Fibroblast of the aortic adventitia (primary cell): Measurements from ENCODE around the gene PIK3C2G. TPM values are rescaled to one million over a fixed set of nuclear protein-coding genes. Genes with fewer than 3 reads are reported as not detected.

Source experiments
- DNase-seq: peaks from one replicate; pipeline ENCODE4 v3.0.0-alpha.2; 2010; ENCODE audit warnings: low read depth
- H3K4me3 ChIP-seq: 2 replicates; pipeline ENCODE4 v1.5.1; 2011; ENCODE audit warnings: low read depth, mild to moderate bottlenecking, control low read depth, low read length, moderate library complexity
- CTCF ChIP-seq: IDR thresholded peaks from 2 replicates; pipeline ENCODE4 v1.5.1; 2011; ENCODE audit warnings: mild to moderate bottlenecking, low read length, control low read depth, inconsistent platforms; ENCODE audit not compliant: insufficient read depth
- total RNA-seq: library from RNA; depleted of rRNA; stranded (reverse); fragments of >200 nt; gene quantifications from 2 replicates; pipeline ENCODE4 v1.2.3, GENCODE V29; 2012; ENCODE audit warnings: low replicate concordance

The PIK3C2G gene
- total RNA-seq, 1 donor = 0.09 TPM

- no peak for TF ChIP-seq CTCF
- no peak overlapping the region for H3K4me3 ChIP-seq
- no peak for DNase-seq
These were observed 2.4 kb upstream of the PIK3C2G start for GRCh38 chr12:18258929-18259328.

GRCh38 chr12:18259906-18260682 is 1.2 kb upstream of the PIK3C2G start:
- DNase-seq = no peak
- TF ChIP-seq CTCF = no peak
- no peak overlapping the region for H3K4me3 ChIP-seq

- no peak overlapping the region for H3K4me3 ChIP-seq
- DNase-seq = no peak
- no peak for TF ChIP-seq CTCF
These were observed 588 bp downstream of the PIK3C2G start for GRCh38 chr12:18261906-18262305.

- DNase-seq = no peak
- H3K4me3 ChIP-seq = no peak overlapping the region
- TF ChIP-seq CTCF = no peak
These were observed 1.2 kb downstream of the PIK3C2G start for GRCh38 chr12:18262514-18262913.

GRCh38 chr12:18264581-18265075 is 3.3 kb downstream of the PIK3C2G start:
- no peak for TF ChIP-seq CTCF
- DNase-seq = no peak
- no peak overlapping the region for H3K4me3 ChIP-seq

GRCh38 chr12:18267427-18268099 is 6.2 kb downstream of the PIK3C2G start:
- no peak for DNase-seq
- no peak overlapping the region for H3K4me3 ChIP-seq
- no peak for TF ChIP-seq CTCF
